H1 (cell line): ENCODE data around the gene PASD1. TPM values are rescaled to one million over a fixed set of nuclear protein-coding genes. Genes with fewer than 3 reads are reported as not detected.

ENCODE experiments used
- CHD7 ChIP-seq: fragments of 300-600 bp; sonication (generic); IDR thresholded peaks from 2 replicates; pipeline ENCODE4 v1.7.1; 2012; ENCODE audit warnings: low read length, moderate library complexity, mild to moderate bottlenecking, inconsistent platforms; ENCODE audit not compliant: insufficient replicate concordance
- TAF7 ChIP-seq: optimal IDR thresholded peaks from 2 replicates; pipeline ENCODE3; 2011; ENCODE audit warnings: low read depth, mild to moderate bottlenecking, inconsistent platforms, low read length, moderate library complexity, borderline replicate concordance
- YY1 ChIP-seq: IDR thresholded peaks from 2 replicates; pipeline ENCODE4 v1.6.1; 2011; ENCODE audit warnings: low read depth, mild to moderate bottlenecking, low read length
- polyA plus RNA-seq, 7 experiments: library from polyadenylated mRNA; depleted of rRNA in 3 of 7; stranded (reverse) in 5 of 7; unstranded in 2 of 7; fragments of >200 nt in 5 of 7; fragments of 200-250 nt in 2 of 7; gene quantifications; 1 replicate in 5 of 7; 2 replicates in 1 of 7; 4 replicates in 1 of 7; pipeline versions ENCODE4 v1.2.1 to v1.2.3, GENCODE V29; 2011 to 2013; ENCODE audit warnings: missing spikeins in 2 of 7, mixed read lengths in 2 of 7
- total RNA-seq: library from RNA; stranded (reverse); fragmentation: NEBNext Ultra II Directional; extraction: Animal tissue kit (Norgen Biotek cat#: 25700); gene quantifications from 2 replicates; pipeline ENCODE4 v1.2.1, GENCODE V29; 2021

The PASD1 gene
- total and polyA plus RNA-seq, 2 of the 8 experiments (the other 6 are each of a cell fraction or from before 2014, with no cell fraction given): 0.03 to 0.09 TPM

GRCh38 chrX:151692825-151693224, 129.3 kb downstream of the PASD1 start (continued):
- TF ChIP-seq CHD7: no peak
- TF ChIP-seq TAF7: no peak
- no peak for TF ChIP-seq YY1
